Fibroblast of pulmonary artery (primary cell): Measurements from ENCODE around the gene LIMS2.

Experiments
- DNase-seq: peaks from one replicate; pipeline ENCODE4 v3.0.0-alpha.2; 2010; ENCODE audit warnings: low read depth
- H3K4me3 ChIP-seq: replicated peaks from 2 replicates; pipeline ENCODE4 v1.5.1; 2011; ENCODE audit warnings: low read depth, mild to moderate bottlenecking, control low read depth, low read length, moderate library complexity
- CTCF ChIP-seq: IDR thresholded peaks from 2 replicates; pipeline ENCODE4 v1.5.1; 2011; ENCODE audit warnings: mild to moderate bottlenecking, control low read depth, low read length, inconsistent platforms; ENCODE audit errors: missing control alignments

The LIMS2 gene

DNA sequence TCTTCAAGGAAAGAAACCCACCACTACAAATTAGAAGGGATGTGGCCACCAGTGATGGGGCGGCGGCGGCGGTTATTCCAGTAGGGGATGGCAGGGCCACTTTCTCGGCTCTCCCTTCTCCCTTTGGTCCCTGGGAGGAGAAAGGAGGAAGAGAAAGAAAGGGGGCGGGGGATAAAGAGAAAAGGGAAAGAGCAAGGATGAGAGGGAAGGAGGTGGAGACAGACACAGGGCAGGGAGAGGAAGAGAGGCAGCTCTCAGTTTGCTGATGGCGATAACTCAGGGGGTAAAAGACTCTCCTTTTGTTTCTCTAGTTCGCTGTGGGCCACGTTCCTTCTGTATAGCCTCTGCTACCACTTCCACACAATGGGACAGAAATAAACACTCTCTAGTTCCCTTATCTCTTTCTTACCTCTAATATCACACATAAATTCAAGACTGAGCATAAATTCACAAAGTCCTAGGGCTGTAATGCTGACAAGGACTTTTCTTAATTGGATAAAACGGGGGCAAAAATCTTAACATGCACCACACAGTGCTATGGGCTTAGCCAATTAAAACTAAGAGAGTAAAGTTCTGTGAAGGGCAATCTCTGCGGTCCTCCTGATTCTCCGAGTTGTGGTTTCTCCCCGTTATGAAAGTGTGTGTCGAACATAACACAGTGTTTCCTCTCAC is 40.6 kb upstream of the LIMS2 start:
- no peak for DNase-seq
- H3K4me3 ChIP-seq: no peak overlapping the region
- TF ChIP-seq CTCF: no peak

DNA sequence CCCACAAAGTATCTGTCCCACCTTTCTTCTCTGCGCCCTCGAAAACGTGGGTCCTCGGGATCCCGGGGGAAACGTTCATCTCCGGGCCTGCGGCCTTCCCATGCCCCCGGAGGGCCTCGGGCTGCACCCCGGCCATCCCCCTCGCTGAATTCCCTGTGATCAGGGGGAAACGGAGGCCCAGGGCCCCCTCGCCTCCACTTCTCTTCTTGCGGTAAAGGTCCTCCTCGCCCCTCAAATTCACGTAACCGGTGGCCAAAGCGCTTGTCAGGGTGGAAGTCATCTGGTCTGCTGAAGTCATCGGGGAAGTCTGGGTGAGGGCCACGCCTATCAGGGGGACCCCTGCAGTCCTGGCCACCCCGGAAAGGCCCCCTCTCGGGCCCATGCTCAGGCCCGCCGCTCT is 38.2 kb upstream of the LIMS2 start:
- no peak overlapping the region for H3K4me3 ChIP-seq
- no peak for DNase-seq
- no peak for TF ChIP-seq CTCF

GRCh38 chr2:127712999-127713398 is 37.7 kb upstream of the LIMS2 start:
- TF ChIP-seq CTCF: no peak

GRCh38 chr2:127709336-127709735 is 34.0 kb upstream of the LIMS2 start:
- no peak for DNase-seq
- no peak for TF ChIP-seq CTCF
- H3K4me3 ChIP-seq: no peak overlapping the region

More at GRCh38 chr2:127712999-127713398, 37.7 kb upstream of the LIMS2 start:
- DNase-seq: no peak
- no peak overlapping the region for H3K4me3 ChIP-seq

DNA sequence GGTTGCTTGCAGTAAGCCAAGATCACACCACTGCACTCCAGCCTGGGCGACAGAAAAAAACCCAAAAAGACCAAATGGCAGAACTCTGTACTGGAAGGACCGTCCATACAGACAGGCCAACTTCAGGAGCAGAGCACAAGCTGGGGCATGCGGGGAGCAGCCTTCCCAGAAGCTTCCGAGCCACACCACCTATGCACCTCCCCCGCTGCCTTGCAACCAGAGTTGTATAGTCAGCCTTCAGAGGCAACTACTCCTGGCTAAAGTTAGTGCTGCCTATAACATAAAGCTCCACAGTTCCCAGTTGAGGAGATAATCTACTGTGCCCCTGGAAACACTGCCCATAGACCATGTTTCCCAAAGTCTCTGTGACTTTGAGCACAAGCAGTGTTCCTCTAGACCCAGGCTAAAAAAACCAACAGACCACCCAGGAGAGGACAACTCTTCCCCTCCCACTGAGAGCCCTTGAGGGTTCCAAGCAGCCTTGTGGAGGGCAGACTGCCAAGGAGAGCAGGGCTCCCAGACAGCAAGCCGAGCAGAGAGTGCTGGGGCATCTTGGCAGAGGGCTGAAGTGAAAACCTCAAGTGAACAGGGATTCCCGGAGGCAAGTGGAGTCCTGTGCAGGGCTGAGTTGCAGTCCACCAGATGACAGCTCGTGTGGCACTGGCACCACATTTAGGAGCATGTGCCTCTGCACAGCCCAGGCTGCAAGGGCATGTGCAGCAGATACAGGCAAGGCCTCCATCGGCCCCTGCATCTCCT is 32.7 kb upstream of the LIMS2 start:
- TF ChIP-seq CTCF: no peak
- no peak overlapping the region for H3K4me3 ChIP-seq
- DNase-seq: no peak

DNA sequence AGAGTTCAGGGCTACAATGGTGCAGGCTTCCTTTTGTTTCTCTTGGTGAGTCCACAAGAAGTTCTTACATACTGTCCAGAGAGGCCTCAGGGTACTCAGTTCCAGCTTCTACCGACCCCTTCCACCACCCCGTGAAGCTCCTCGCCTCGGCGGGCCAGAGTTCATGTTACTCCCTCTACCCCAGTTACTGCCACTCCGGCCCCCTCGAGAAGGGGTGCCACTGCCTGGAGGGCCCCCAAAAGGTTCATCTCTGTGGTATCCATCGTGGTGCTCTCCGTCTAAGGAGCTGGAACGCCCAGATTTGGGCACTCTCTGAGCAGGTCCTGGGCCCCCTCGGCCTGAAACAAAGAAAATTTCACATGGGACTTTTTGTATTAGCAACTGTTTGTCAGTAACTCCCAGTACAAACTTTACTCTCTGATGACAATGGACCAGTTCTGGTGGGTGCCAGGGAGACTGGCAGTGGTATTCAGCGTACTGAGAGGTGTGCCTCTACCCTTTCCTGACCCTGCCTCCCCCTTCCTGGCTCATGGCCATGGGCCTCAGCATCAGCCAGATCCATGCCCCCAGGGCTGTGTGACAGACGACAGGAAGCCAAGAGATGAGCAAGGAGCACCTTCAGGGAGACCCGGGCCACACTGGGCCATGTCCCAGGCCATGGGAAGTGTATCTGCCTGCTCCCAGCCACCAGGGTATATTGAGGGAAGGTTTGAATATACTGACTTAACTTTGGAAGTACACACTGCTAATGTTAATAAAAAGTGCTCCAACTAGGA is 31.1 kb upstream of the LIMS2 start:
- no peak for TF ChIP-seq CTCF
- no peak overlapping the region for H3K4me3 ChIP-seq
- no peak for DNase-seq
